Sigmoid colon (tissue), 4 donors: ENCODE measurements around the gene GPC6.

Source experiments
- EP300 ChIP-seq, 4 donors: sonication (generic); formaldehyde crosslinking; IDR thresholded peaks; one replicate each; pipeline ENCODE4 v1.6.1; 2017; ENCODE audit warnings: antibody characterized with exemption in 4 of 4
- POLR2A ChIP-seq, 2 donors: fragments of 450-650 bp; IDR thresholded peaks; one replicate each; pipeline ENCODE4 v1.6.1; 2016; ENCODE audit warnings: antibody characterized with exemption in 2 of 2, mild to moderate bottlenecking in 2 of 2, moderate library complexity in 2 of 2
- POLR2AphosphoS5 ChIP-seq, 4 donors: sonication (generic); formaldehyde crosslinking; IDR thresholded peaks; one replicate each; pipeline ENCODE4 v1.6.1; 2017; ENCODE audit warnings: antibody characterized with exemption in 4 of 4
- TF ChIP-seq, protein P1 (sequence below), 4 experiments: fragments of 450-650 bp in 3 of 4; fragments of 200-600 bp in 1 of 4; IDR thresholded peaks; one replicate each; pipeline ENCODE4 v1.5.1; 2016 to 2019; ENCODE audit warnings: antibody characterized with exemption in 4 of 4, mild to moderate bottlenecking in 3 of 4, moderate library complexity in 2 of 4

DNA sequence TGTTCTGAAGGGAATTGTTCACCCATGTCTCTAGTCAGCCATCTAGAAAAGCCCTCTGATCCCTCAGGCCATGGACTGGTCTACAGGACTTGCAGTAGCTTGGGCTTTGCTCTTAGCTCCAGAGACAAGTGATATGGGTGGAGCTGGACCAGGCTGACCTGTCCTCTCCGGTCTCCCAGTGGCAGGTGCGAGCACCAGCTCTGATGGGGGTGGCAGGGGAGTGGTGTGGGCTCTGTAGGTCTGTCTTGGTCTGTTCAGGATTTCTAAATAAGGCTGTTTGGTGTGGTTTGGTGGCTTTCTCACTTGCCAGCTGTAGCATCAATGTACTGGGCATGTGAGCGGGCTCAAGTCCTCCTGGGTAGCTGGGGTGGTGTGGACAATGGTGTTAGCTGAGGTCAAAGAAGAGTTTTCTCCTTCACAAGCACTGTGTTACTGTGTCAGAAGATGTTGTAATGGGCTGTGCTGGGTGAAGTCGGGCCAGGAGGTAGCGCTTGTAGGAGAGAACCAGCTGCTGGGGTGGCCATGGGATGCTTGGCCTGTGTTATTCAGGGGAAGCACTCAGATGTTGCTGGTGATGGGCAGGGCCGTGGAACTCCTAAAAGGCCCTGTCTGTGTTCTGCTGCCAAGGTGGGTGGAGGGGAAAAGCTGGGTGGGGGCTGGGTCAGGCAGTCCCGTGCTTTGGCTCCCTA lies 16.9 kb downstream of the GPC6 start:
- TF ChIP-seq, protein P1, sequence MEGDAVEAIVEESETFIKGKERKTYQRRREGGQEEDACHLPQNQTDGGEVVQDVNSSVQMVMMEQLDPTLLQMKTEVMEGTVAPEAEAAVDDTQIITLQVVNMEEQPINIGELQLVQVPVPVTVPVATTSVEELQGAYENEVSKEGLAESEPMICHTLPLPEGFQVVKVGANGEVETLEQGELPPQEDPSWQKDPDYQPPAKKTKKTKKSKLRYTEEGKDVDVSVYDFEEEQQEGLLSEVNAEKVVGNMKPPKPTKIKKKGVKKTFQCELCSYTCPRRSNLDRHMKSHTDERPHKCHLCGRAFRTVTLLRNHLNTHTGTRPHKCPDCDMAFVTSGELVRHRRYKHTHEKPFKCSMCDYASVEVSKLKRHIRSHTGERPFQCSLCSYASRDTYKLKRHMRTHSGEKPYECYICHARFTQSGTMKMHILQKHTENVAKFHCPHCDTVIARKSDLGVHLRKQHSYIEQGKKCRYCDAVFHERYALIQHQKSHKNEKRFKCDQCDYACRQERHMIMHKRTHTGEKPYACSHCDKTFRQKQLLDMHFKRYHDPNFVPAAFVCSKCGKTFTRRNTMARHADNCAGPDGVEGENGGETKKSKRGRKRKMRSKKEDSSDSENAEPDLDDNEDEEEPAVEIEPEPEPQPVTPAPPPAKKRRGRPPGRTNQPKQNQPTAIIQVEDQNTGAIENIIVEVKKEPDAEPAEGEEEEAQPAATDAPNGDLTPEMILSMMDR (IDR thresholded peaks at IDR 0.05), result no peak
- TF ChIP-seq EP300 (IDR thresholded peaks at IDR 0.05) (no peak), POLR2AphosphoS5 (IDR thresholded peaks at IDR 0.05) (no peak), POLR2A (IDR thresholded peaks at IDR 0.05) (no peak)
